Colonic mucosa (tissue), 4 donors: Measurements from ENCODE around the gene TACC2. TPM values are rescaled to one million over a fixed set of nuclear protein-coding genes. Genes with fewer than 3 reads are reported as not detected.

Experiments
- DNase-seq: peaks from one replicate; pipeline ENCODE4 v3.0.0-alpha.2; 2020
- H3K27ac ChIP-seq: fragments of 200-600 bp; one replicate; pipeline ENCODE4 v1.8.0; 2021
- H3K27me3 ChIP-seq: fragments of 200-600 bp; one replicate; pipeline ENCODE4 v1.8.0; 2021
- H3K36me3 ChIP-seq: fragments of 200-600 bp; one replicate; pipeline ENCODE4 v1.8.0; 2021
- H3K4me1 ChIP-seq: fragments of 200-600 bp; one replicate; pipeline ENCODE4 v1.8.0; 2021; ENCODE audit warnings: mild to moderate bottlenecking
- H3K4me3 ChIP-seq: fragments of 200-600 bp; one replicate; pipeline ENCODE4 v1.8.0; 2021
- H3K9ac ChIP-seq, 2 donors: one replicate each; pipeline ENCODE4 v1.7.0; 2013; ENCODE audit warnings: control low read depth in 2 of 2, low read depth in 2 of 2, low read length in 2 of 2
- H3K9me3 ChIP-seq: fragments of 200-600 bp; one replicate; pipeline ENCODE4 v1.8.0; 2021
- intact Hi-C: fragments of 100-400 bp; cut with DNase I; formaldehyde crosslinking; loops from one replicate; pipeline ENCODE4 v1.14.1; 2022
- total RNA-seq, 2 donors: library from RNA; stranded (reverse); fragmentation: NEBNext Ultra II Directional in 1 of 2; extraction: Animal tissue kit (Norgen Biotek cat#: 25700) in 1 of 2; gene quantifications; one replicate each; pipeline ENCODE4 v1.2.1, GENCODE V29; 2021
- TF ChIP-seq, protein P1 (sequence below): fragments of 200-600 bp; IDR thresholded peaks from one replicate; pipeline ENCODE4 v1.8.0; 2022; ENCODE audit warnings: antibody characterized with exemption, mild to moderate bottlenecking
- donor health status: healthy.
- donor health status: DM: no; HTN: no; CAD: no.
- donor health status: DM: no; HTN: no; CAD: no.

The TACC2 gene
- total RNA-seq, 2 donors from 2014 or later = 90.0 to 93.2 TPM

DNA sequence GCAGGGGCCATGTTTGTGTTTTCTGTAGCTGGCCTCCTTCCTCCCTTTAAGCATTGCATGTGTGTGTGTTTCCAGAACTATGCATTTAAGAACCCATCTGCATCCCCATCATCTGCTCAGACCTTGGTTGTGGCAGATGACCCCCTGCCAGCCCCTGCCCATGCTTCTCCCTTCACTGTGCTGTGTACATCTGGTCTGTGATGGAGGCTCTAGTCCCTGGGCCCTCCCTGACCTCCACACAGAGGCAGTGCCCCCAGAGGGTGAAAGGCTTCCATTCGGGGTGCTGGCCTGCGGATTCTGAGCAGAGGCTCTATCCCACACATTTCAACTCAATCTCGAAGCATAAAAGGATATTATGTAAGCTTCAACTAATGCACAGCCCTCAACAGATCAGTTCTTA is 89.4 kb downstream of the TACC2 start:
- Histone ChIP-seq H3K36me3 (no peaks in the 10 kb centered on the region), H3K4me3 (no peak overlapping the region), H3K27me3 (no peaks in the 10 kb centered on the region), H3K9me3 (no peaks in the 10 kb centered on the region), H3K9ac (no peak overlapping the region), H3K4me1 (no peaks in the 10 kb centered on the region), H3K27ac (no peak overlapping the region)
- TF ChIP-seq, protein P1, sequence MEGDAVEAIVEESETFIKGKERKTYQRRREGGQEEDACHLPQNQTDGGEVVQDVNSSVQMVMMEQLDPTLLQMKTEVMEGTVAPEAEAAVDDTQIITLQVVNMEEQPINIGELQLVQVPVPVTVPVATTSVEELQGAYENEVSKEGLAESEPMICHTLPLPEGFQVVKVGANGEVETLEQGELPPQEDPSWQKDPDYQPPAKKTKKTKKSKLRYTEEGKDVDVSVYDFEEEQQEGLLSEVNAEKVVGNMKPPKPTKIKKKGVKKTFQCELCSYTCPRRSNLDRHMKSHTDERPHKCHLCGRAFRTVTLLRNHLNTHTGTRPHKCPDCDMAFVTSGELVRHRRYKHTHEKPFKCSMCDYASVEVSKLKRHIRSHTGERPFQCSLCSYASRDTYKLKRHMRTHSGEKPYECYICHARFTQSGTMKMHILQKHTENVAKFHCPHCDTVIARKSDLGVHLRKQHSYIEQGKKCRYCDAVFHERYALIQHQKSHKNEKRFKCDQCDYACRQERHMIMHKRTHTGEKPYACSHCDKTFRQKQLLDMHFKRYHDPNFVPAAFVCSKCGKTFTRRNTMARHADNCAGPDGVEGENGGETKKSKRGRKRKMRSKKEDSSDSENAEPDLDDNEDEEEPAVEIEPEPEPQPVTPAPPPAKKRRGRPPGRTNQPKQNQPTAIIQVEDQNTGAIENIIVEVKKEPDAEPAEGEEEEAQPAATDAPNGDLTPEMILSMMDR = no peak
- intact Hi-C loops = no loop called here
- DNase-seq = no peak

DNA sequence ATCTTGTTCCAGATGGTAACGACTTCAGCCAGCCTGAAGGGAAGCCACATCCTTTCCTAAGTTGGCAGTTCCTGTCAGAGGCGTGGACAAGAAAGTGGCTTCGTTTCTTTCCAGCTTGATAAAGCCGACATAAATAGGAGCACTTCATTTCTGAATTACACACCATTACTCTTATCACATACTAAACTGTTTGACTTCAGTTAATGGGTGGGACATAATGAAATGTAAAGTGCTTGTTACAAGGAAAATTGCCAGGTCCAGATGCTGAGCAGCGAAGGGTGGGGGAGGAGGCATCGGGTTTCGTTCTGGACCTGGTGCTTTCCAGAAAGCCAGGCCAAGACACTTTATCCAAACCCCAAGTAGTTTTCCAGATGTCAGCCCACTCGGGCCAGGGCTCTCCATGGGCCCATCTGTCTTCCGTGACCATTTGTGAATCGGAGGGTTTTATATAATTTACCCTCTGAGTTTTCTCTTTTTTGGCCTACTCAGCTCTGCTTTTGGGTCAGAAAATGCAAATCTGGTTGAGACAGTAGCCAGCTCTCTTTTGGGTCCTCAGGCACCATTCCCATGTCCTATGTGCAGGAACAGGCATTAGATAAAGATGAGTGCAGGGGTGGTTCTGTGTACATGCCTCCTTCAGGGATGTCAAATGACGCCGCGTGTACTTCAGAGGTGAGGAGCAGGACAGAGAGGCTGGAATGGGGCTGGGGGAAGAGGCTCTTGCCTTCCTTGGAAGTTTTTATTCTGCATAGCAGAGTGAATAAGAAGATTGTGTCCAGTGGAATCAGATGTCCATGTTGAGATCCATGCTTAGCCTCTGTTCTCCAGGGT is 90.2 kb downstream of the TACC2 start:
- Histone ChIP-seq H3K27me3 (no peaks in the 10 kb centered on the region), H3K36me3 (no peaks in the 10 kb centered on the region), H3K4me3 (no peak overlapping the region), H3K27ac (no peak overlapping the region), H3K4me1 (no peaks in the 10 kb centered on the region), H3K9ac (no peak overlapping the region), H3K9me3 (no peaks in the 10 kb centered on the region)
- TF ChIP-seq, protein P1 = no peak
- intact Hi-C loops = no loop called here
- no peak for DNase-seq

DNA sequence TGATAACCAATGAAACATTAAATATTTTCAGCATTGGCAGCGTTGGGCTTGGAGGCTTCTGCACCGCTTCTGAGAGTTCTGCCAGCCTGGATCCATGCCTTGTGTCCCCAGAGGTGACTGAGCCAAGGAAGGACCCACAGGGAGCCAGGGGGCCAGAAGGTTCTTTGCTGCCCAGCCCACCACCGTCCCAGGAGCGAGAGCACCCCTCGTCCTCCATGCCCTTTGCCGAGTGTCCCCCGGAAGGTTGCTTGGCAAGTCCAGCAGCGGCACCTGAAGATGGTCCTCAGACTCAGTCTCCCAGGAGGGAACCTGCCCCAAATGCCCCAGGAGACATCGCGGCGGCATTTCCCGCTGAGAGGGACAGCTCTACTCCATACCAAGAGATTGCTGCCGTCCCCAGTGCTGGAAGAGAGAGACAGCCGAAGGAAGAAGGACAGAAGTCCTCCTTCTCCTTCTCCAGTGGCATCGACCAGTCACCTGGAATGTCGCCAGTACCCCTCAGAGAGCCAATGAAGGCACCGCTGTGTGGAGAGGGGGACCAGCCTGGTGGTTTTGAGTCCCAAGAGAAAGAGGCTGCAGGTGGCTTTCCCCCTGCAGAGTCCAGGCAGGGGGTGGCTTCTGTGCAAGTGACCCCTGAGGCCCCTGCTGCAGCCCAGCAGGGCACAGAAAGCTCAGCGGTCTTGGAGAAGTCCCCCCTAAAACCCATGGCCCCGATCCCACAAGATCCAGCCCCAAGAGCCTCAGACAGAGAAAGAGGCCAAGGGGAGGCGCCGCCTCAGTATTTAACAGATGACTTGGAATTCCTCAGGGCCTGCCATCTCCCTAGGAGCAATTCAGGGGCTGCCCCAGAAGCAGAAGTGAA is 93.9 kb downstream of the TACC2 start:
- H3K4me1 ChIP-seq = no peaks in the 10 kb centered on the region
- H3K36me3 ChIP-seq = no peaks in the 10 kb centered on the region
- intact Hi-C loops = no loop called here
- no peaks in the 10 kb centered on the region for H3K9me3 ChIP-seq
- no peaks in the 10 kb centered on the region for H3K27me3 ChIP-seq
- no peak overlapping the region for H3K27ac ChIP-seq
- no peak overlapping the region for H3K9ac ChIP-seq
- DNase-seq = no peak
- no peak overlapping the region for H3K4me3 ChIP-seq
- TF ChIP-seq, protein P1 = no peak

DNA sequence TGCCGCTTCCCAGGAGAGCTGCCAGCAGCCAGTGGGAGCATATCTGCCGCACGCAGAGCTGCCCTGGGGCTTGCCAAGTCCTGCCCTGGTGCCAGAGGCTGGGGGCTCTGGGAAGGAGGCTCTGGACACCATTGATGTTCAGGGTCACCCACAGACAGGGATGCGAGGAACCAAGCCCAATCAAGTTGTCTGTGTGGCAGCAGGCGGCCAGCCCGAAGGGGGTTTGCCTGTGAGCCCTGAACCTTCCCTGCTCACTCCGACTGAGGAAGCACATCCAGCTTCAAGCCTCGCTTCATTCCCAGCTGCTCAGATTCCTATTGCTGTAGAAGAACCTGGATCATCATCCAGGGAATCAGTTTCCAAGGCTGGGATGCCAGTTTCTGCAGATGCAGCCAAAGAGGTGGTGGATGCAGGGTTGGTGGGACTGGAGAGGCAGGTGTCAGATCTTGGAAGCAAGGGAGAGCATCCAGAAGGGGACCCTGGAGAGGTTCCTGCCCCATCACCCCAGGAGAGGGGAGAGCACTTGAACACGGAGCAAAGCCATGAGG is 94.6 kb downstream of the TACC2 start:
- Histone ChIP-seq H3K9me3 (no peaks in the 10 kb centered on the region), H3K9ac (no peak overlapping the region), H3K27ac (no peak overlapping the region), H3K36me3 (no peaks in the 10 kb centered on the region), H3K4me3 (no peak overlapping the region), H3K4me1 (no peaks in the 10 kb centered on the region), H3K27me3 (no peaks in the 10 kb centered on the region)
- TF ChIP-seq, protein P1 = no peak
- intact Hi-C loops = no loop called here
- DNase-seq = no peak

DNA sequence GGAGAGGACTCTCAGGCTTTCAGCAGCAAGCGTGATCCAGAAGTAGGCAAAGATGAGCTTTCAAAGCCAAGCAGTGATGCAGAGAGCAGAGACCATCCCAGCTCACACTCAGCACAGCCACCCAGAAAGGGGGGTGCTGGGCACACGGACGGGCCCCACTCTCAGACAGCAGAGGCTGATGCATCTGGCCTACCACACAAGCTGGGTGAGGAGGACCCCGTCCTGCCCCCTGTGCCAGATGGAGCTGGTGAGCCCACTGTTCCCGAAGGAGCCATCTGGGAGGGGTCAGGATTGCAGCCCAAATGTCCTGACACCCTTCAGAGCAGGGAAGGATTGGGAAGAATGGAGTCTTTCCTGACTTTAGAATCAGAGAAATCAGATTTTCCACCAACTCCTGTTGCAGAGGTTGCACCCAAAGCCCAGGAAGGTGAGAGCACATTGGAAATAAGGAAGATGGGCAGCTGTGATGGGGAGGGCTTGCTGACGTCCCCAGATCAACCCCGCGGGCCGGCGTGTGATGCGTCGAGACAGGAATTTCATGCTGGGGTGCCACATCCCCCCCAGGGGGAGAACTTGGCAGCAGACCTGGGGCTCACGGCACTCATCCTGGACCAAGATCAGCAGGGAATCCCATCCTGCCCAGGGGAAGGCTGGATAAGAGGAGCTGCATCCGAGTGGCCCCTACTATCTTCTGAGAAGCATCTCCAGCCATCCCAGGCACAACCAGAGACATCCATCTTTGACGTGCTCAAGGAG is 95.5 kb downstream of the TACC2 start:
- DNase-seq = no peak
- TF ChIP-seq, protein P1 = no peak
- no peaks in the 10 kb centered on the region for H3K27me3 ChIP-seq
- H3K36me3 ChIP-seq = no peaks in the 10 kb centered on the region
- no peak overlapping the region for H3K27ac ChIP-seq
- H3K4me1 ChIP-seq = no peaks in the 10 kb centered on the region
- intact Hi-C loops = no loop called here
- no peak overlapping the region for H3K9ac ChIP-seq
- H3K9me3 ChIP-seq = no peaks in the 10 kb centered on the region
- no peak overlapping the region for H3K4me3 ChIP-seq
